ENCODE measurements around the gene NTRK3. TPM values are rescaled to one million over a fixed set of nuclear protein-coding genes. Genes with fewer than 3 reads are reported as not detected.

NTRK3 gene
- total RNA-seq, 1 experiment from 2014 or later, result not detected

DNA sequence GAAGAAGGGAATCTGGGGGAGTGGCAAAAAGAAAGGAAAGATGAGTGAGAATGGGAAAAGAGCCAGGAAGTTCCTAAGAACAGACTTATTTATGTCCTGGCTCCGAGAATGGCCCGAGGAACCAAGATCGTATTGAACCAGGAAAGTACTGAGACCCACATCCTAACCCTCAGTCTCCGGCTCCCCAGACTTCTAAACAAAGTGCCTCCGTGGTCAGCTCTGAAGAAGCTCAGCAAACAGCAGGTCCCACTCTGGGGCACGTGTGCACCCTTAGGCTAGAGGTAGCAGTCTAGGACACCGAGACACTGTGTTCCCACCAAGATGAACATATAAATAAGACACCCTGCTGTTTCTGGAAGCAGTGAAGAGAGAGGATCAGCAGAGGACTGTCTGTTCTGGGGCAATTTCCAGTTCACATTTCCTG lies 307.4 kb downstream of the NTRK3 start:
- ChIA-PET CTCF (no interaction called here), POLR2A (no interaction called here)
- Mint-ChIP-seq H3K27ac (ENCODE audit: unreplicated experiment) (no peak overlapping the region), H3K4me3 (ENCODE audit: unreplicated experiment) (no peak overlapping the region), H3K4me1 (ENCODE audit: low read depth, unreplicated experiment) (no peaks in the 10 kb centered on the region), H3K36me3 (ENCODE audit: insufficient read depth, unreplicated experiment) (no peaks in the 10 kb centered on the region), H3K9me3 (ENCODE audit: unreplicated experiment) (no peaks in the 10 kb centered on the region), H3K27me3 (ENCODE audit: insufficient read depth, unreplicated experiment) (peaks cover 31% of the 10 kb centered on the region)
- BruUV-seq (replicated peaks), result no TSS peak
- no peak overlapping the region for H3K4me3 ChIP-seq (ENCODE audit: low read depth, low read length)
- no peaks in the 10 kb centered on the region for H3K36me3 ChIP-seq (ENCODE audit: control insufficient read depth, insufficient read depth, low read length)
- no peak for DNase-seq
- no peaks in the 10 kb centered on the region for H3K4me1 ChIP-seq
- no peaks in the 10 kb centered on the region for H3K9me3 ChIP-seq
- no peak for TF ChIP-seq CTCF (IDR thresholded peaks at IDR 0.05; ENCODE audit: insufficient read depth in 1 of 2, low read depth in 1 of 2, low read length in 1 of 2, severe bottlenecking in 1 of 2, unreplicated experiment in 1 of 2)
- H3K27me3 ChIP-seq (replicated peaks; ENCODE audit: control insufficient read depth, insufficient read depth, low read length), result no peaks in the 10 kb centered on the region; the same call in 1 of the 2 replicates
- intact Hi-C loops (cut with micrococcal nuclease; ENCODE audit: unreplicated experiment), result no loop called here

DNA sequence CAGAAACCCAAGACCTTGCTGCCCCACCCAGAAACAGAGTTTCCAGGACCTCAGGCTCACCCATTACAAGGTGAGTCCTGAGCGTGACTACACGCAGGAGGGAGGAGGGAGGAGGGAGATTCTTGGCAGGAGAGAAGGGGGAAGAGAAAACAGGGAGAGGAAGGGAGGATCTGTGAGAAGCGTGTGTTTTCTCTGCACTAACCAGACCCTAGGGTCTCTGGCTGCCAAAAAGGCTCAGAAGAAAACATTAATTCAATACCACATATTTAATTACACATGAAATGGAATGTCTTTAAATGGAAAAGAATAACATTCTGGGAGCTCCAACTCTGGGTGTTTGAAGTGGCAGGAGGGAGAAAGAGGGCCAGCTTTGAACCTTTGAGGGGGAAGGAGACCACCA lies 309.0 kb downstream of the NTRK3 start:
- DNase-seq, result no peak
- H3K36me3 Mint-ChIP-seq (ENCODE audit: insufficient read depth, unreplicated experiment), result no peaks in the 10 kb centered on the region
- H3K4me3 Mint-ChIP-seq (ENCODE audit: unreplicated experiment), result no peak overlapping the region
- no TSS peak for BruUV-seq (replicated peaks)
- H3K4me1 ChIP-seq, result no peaks in the 10 kb centered on the region
- H3K9me3 ChIP-seq, result no peaks in the 10 kb centered on the region
- no peaks in the 10 kb centered on the region for H3K9me3 Mint-ChIP-seq (ENCODE audit: unreplicated experiment)
- no peaks in the 10 kb centered on the region; the same call in 1 of the 2 replicates for H3K27me3 ChIP-seq (replicated peaks; ENCODE audit: control insufficient read depth, insufficient read depth, low read length)
- H3K27me3 Mint-ChIP-seq (ENCODE audit: insufficient read depth, unreplicated experiment), result peaks cover 25% of the 10 kb centered on the region
- H3K4me1 Mint-ChIP-seq (ENCODE audit: low read depth, unreplicated experiment), result no peaks in the 10 kb centered on the region
- no peak for TF ChIP-seq CTCF (IDR thresholded peaks at IDR 0.05; ENCODE audit: insufficient read depth in 1 of 2, low read depth in 1 of 2, low read length in 1 of 2, severe bottlenecking in 1 of 2, unreplicated experiment in 1 of 2)
- intact Hi-C loops (cut with micrococcal nuclease; ENCODE audit: unreplicated experiment), result no loop called here
- no peaks in the 10 kb centered on the region for H3K36me3 ChIP-seq (ENCODE audit: control insufficient read depth, insufficient read depth, low read length)
- POLR2A ChIA-PET, result no interaction called here
- CTCF ChIA-PET, result no interaction called here
- no peak overlapping the region for H3K27ac Mint-ChIP-seq (ENCODE audit: unreplicated experiment)
- H3K4me3 ChIP-seq (ENCODE audit: low read depth, low read length), result no peak overlapping the region

DNA sequence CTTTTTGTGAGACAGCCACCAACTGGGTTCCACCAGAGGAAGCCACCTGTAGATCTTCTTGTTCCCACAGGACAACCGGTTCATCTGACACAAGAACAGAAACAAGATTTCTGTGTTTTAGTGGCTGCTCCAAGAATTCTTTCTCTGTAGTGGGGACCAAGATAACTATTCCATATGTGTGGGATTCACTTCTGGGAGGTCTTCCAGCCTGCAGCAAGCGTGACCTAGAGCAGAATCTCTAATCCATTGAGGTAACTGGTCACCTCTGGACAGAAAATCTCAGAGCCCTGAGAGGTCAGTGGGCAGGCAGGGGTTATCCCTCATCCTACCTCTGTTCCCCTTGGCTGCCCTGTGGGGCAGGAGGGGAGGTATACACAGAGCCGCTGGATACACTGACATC lies 311.3 kb downstream of the NTRK3 start:
- Mint-ChIP-seq H3K4me1 (ENCODE audit: low read depth, unreplicated experiment) (no peaks in the 10 kb centered on the region), H3K27me3 (ENCODE audit: insufficient read depth, unreplicated experiment) (peaks cover 15% of the 10 kb centered on the region), H3K27ac (ENCODE audit: unreplicated experiment) (no peak overlapping the region), H3K36me3 (ENCODE audit: insufficient read depth, unreplicated experiment) (no peaks in the 10 kb centered on the region), H3K9me3 (ENCODE audit: unreplicated experiment) (no peaks in the 10 kb centered on the region), H3K4me3 (ENCODE audit: unreplicated experiment) (no peak overlapping the region)
- BruUV-seq (replicated peaks), result no TSS peak
- Histone ChIP-seq H3K4me3 (ENCODE audit: low read depth, low read length) (no peak overlapping the region), H3K36me3 (ENCODE audit: control insufficient read depth, insufficient read depth, low read length) (no peaks in the 10 kb centered on the region), H3K4me1 (no peaks in the 10 kb centered on the region), H3K27me3 (replicated peaks; ENCODE audit: control insufficient read depth, insufficient read depth, low read length) (no peaks in the 10 kb centered on the region; the same call in 1 of the 2 replicates), H3K9me3 (no peaks in the 10 kb centered on the region)
- TF ChIP-seq CTCF (IDR thresholded peaks at IDR 0.05; ENCODE audit: insufficient read depth in 1 of 2, low read depth in 1 of 2, low read length in 1 of 2, severe bottlenecking in 1 of 2, unreplicated experiment in 1 of 2), result no peak
- ChIA-PET POLR2A (no interaction called here), CTCF (no interaction called here)
- no peak for DNase-seq
- intact Hi-C loops (cut with micrococcal nuclease; ENCODE audit: unreplicated experiment), result no loop called here

Data from Caco-2 (cell line).